NCI-H1105 treated with DMSO at 0.1 percent for 48 hours (cell line): ENCODE measurements around the gene BBS12.

Experiments used
- DNase-seq: peaks from one replicate; lab custom pipeline; 2025; lab: John Stamatoyannopoulos, UW

The BBS12 gene

GRCh38 chr4:122732329-122733026 is at the start of gene BBS12:
Gene BBS12, plus strand, starts transcription at chr4:122732704. Its CDS starts 9,189 bp downstream, at chr4:122741893.
- peak; percentile 93 for DNase-seq

DNA sequence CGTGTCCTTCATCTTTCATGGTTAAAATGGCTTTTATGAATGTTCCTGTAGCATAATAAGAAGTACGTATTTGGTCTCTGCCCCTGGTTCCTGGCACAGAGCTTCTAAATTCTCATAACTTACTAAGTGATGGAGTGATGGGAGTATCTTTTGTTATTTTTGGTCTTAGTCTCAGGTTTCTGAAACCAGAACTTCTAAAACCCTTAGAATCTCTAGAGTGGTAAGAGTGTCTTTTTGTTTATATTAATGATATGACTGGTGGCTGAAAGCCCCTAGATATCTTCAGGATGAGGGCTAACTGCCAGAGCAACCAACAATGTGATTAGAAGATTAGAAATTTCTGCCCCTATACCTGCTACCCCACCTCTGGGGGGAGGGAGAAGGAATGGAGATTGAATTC is 45.8 kb upstream of the BBS12 start:
- no peak for DNase-seq

DNA sequence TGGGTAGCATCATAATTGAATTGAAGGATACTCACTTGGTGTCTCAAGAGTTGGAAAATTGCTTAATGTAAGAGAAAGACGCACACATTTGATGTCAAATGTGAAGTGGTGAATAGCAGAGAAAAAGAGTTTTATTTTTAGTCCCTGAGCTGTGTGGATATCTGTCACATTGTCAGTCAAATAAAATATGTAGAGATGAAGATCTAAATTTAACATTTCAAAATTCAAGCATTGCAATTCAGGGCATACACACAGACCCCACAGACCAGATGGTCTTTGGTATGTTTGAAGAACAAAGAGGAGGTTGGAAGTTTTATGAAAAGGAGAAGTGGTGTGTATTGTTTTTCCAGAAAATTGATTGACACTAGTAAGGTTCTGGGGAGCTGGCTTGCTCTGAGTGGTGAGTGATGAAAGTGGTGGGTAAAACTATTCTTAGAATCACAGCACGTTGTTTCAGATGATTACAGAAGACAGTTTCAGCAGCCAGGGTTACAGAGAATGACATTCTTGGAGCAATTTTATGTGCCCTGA is 44.9 kb upstream of the BBS12 start:
- DNase-seq: no peak

DNA sequence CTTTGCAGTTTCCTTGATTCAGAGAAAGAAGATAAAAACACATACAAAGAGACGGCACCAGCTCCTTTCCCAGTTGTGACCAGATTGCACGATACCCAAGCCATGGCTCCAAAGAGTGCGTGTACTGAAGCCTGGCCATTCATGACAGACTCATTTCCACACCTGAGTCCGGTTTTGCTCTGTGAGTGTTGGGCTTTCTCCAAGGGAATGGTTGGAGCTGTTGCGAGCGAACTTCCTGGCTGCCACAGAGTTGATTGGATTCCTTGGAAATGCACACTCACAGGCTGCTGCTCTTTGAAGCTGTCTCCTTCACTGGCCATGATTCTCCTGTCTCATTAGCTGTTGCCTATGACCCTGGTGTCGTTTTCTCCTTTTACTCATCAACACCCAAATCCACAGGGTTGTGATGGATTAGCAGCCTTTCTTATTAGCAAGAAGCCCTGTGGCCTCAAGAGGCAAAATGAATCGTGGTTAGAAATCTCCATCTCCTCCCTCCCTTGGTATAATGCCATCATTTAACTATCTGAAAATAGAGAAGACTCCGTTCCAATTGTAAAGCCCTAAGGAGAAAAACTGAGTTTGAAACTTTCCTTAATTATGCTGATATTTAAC is 43.9 kb upstream of the BBS12 start:
- no peak for DNase-seq

GRCh38 chr4:122689972-122690371 is 42.5 kb upstream of the BBS12 start:
- no peak for DNase-seq

DNA sequence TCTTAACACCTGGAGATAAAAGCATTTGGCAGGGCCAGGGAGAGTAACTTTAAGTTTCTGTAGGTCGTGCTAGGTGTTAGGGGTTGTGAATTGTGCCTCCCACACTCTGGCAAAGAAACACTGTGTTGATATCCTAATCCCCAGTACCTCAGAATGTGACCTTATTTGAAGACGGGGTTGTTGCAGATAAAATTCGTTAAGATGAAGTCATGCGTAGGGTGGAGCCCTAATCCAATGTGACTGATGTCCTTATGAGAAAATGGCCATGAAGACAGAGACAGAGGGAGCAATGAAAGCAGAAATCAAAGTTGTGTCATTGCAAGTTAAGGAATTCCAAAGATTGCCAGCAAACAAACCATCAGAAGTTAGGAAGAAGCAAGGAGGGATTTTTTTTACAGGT is 40.5 kb upstream of the BBS12 start:
- no peak for DNase-seq

DNA sequence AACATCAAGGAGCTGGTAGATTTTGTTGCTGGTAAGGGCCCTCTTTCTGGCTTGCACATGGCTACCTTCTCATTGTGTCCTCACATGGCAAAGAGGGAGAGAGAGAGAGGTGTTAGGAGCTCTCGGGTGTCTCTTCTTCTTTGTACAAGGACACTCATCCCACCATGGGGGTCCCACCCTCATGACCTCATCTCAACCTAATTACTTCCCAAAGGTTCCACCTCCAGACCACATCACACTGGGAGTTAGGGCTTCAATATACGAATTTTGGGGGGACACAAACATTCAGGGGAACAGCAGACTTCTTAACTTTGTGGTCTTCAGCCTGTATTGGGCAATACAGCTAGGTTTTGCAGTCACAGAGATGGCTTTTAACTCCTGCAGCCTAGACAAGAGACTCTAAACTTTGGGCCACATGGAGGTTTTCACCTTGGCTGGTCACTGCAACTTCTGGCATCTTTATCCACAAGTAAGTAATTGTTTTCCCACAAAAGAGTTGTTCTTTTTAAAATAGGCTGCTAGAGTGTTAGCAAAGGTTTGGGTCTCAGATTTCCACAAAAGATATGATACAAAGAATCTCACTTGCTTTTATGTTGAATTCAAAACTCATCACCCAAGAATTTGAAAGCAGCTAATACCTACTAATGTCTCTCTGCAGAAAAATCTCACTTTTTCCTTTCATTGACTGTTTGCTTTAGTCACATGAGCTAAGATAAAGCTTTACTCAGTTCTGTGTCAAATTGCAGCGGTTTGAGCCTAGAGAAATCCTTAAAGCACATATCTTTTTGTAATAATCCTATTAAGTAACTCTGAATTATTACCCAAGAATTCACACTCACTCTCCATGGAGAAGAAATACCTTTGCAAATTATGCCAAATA is 39.6 kb upstream of the BBS12 start:
- no peak for DNase-seq

DNA sequence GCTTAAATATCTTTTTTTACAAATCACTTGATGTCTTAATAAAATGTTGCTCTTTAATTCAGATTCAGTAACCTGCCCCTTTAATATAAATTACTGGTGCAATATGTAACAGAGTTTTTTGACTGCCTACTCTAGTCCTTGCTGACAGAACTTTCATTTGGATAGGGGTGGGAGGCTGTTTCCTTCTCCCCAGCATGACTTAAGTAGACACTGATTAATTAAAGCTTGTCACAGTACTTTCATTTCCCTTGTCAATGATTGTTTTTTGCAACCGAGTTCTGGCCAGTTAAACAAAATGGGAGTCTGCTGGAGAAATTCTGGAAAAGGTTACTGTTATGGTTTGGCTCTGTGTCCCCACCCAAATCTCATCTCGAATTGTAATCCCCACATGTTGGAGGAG is 37.3 kb upstream of the BBS12 start:
- DNase-seq: no peak

GRCh38 chr4:122700178-122700725 is 32.3 kb upstream of the BBS12 start:
- no peak for DNase-seq

- DNase-seq: no peak
These were observed 31.4 kb upstream of the BBS12 start for GRCh38 chr4:122701061-122701460.

- no peak for DNase-seq
These were observed 30.5 kb upstream of the BBS12 start for GRCh38 chr4:122701965-122702364.

DNA sequence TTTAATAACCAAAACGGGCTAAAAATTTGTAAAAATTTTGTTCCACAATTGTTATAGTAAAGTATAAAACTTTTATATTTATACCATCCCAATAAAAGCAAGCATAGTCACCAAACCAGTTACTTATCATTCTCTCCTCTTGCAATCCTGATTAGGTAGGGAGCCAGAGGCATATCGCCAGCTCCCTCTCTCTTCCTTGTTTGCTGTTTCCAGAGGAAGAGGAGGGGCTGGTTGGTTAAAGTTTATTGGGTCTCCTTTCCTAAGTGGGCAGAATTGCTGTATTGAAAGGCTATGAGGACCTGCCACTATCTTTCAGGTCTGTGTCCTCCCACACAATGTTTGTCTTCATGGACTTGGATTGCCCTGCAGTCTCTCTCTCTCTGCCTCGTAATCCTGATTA is 29.6 kb upstream of the BBS12 start:
- no peak for DNase-seq

DNA sequence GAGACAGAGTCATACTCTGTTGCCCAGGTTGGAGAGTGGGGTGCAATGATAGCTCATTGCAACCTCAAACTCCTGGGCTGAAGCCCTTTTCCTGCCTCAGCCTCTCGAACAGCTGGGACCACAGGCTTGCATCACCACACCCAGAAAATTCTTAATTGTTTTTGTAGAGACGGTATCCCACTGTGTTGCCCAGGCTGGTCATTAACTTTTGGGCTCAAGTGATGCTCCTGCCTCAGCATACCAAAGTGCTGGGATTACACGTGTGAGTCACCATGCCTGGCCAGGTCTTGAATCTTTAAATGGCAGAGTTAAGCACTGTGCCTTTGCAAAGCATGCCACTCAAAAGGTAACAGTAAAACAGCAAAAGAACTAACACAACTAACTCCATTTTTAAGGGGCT is 28.6 kb upstream of the BBS12 start:
- DNase-seq: no peak

DNA sequence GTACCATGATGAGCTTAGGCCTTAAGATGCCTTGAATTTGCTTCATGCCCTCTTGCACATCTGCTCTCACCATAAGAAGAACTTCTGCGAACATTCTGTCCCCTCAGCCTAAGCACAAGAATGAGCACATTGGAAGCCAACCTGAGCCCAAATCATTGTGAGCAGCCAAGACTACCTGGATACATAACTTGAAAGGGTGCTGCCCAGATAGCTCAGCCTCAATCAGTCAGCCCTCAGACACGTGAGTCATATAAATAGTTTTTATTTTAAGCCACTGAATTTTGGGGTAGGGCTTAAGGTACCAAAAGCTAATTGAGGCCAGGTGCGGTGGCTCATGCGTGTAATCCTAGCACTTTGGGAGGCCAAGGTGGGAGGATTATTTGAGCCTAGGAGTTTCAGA is 27.5 kb upstream of the BBS12 start:
- no peak for DNase-seq

- DNase-seq: no peak
These were observed 26.9 kb upstream of the BBS12 start for GRCh38 chr4:122705547-122706117.

DNA sequence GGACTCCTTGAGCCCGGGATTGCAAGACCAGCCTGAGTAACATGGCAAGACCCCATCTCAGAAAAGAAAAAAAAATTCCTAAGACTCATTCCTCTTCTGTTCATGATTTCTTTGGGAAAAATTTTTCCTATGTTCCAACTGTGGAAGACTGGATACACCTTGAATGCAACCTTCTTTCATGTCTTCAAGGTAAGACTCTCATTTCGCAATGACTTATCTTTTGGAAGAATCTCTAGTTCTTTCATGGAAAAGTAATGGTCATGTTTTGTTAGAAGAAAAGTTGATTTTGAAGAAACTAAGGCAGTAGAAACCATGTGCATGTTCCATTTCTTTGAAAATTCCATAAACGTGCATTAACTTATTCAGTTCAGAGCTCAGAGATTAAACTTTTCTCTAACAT is 26.0 kb upstream of the BBS12 start:
- DNase-seq: no peak

GRCh38 chr4:122707497-122707896 is 25.0 kb upstream of the BBS12 start:
- no peak for DNase-seq

DNA sequence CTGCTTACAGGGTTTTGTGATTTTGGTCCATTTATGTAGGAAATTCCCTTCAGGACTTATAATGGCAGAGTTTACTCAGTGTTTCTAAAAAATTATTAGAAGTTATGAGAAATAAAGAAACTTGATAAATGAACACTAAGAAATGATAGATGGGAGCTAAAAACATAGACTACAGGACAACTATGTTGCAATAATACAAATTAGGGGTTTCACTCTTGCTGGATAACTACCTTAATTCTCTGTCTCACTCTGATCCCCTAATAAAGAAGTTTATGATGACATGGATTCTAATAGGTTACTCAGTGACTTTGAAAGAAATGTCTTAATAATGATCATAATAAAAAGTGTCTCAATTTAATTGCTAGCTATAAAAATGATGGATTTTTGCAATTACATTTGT is 23.3 kb upstream of the BBS12 start:
- DNase-seq: no peak

DNA sequence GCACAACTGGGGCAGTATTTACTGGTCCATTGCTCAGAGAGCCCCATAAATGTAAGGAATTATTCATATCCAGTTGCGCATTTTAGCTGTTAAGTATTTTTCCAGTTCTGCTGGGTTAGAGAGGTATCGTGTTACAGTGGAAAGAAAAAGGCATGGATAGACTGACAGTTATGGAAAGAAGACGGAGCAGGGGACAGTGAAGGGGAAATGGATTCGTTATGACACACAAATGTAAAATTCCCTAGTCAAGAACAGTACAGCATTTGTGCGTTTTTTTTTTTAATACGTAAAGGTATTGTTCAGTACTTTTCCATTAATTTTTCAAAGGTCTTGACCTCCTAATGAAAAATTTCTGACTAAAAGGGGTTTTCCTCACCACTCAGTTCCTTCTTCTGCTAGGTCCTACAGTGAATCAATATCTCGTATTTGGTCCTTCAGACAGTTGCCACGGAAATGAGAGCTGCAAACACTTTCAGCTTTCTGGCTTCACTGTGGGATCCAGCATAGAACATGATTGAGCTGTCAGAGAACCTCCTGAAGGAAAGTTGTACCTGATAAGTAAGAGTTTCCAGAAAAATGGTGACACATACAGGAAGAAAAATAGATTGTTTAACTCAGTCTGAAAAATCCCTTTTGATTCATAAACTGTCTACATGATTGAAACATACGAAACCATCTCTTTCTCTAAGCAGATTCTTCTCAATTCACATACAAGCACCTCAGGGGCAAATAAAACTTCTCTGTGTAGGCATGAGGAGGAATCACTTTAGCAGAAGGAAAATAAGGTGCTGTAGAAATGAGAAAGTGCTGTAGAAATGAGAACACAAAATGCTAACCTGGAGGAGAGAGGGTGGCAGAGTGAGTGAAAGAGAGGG is 21.8 kb upstream of the BBS12 start:
- DNase-seq: no peak

DNA sequence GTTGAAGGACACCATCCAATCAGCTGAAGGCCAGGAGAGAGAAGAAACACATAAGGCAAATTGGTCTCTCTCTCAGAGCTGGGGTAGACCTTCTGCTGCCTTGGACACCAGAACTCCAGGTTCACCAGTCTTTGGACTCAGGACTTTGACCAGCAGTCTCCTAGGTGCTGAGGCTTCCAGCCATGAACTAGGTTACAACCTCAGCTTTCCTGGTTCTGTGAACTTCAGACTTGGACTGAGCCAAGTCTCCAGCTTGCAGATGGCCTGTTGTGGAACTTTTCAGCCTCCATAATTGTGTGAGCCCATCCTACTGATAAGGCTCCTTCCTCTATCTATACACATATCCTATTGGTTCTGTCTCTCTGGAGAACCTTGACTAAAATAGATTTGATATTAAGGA is 20.6 kb upstream of the BBS12 start:
- no peak for DNase-seq

DNA sequence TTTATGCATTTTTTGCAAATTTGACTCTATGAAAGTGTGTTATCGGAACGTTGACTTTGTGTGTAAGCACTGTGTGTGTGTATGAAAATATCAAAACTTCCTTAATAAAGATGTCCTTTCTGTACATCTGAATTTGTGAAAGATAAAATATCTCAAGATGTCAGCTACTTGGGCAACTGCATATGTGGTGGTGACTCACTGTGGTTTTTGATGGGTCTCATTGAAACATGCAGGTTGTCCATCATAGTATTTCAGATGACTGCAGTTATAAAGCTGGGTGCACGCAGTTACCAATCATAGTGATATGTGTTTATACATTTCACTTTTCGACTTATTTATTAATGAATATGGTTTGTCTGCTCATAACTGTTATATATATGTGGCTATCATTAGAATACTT is 19.7 kb upstream of the BBS12 start:
- no peak for DNase-seq
